Measurements from ENCODE around the gene SMIM28.

Gene SMIM28

DNA sequence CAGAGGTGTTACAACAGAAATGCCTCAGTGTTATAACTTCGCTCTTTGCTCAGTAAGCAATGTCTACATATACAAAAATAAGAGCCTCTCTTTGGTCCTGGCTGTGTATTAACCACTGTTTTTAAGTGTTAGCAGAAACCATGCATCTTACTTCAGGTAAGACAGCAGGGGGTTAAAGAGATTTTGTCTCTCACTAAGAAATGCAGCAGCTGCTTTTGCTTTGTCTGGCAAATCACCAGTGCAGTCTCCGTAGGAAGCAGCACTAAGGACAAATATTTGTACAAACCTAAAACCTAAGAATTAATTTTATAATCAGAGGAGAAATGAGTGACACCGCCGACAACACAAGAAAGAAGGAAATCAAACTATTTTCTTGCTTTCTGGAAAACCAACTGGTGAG, 758 bp downstream of the SMIM28 start:
- no peaks in the 10 kb centered on the region for H3K36me3 ChIP-seq (ENCODE audit: control insufficient read depth, insufficient read depth, low read length)
- H3K4me3 ChIP-seq (ENCODE audit: low read length): no peak overlapping the region
- no peaks in the 10 kb centered on the region for H3K4me1 ChIP-seq (ENCODE audit: control insufficient read depth, insufficient read depth, low read length)
- no peak overlapping the region for H3K27ac ChIP-seq (ENCODE audit: low read depth, low read length)
- no peak overlapping the region for H3K9ac ChIP-seq (ENCODE audit: low read length)
- H3K27me3 ChIP-seq (ENCODE audit: control insufficient read depth, insufficient read depth, low read length): no peaks in the 10 kb centered on the region

- Histone ChIP-seq H3K36me3 (ENCODE audit: control insufficient read depth, insufficient read depth, low read length) (no peaks in the 10 kb centered on the region), H3K27me3 (ENCODE audit: control insufficient read depth, insufficient read depth, low read length) (no peaks in the 10 kb centered on the region), H3K27ac (ENCODE audit: low read depth, low read length) (no peak overlapping the region), H3K9ac (ENCODE audit: low read length) (no peak overlapping the region), H3K4me1 (ENCODE audit: control insufficient read depth, insufficient read depth, low read length) (no peaks in the 10 kb centered on the region), H3K4me3 (ENCODE audit: low read length) (no peak overlapping the region)
Observed at GRCh38 chr6:138382498-138383265, 5.0 kb downstream of the SMIM28 start.

- Histone ChIP-seq H3K27me3 (ENCODE audit: control insufficient read depth, insufficient read depth, low read length) (no peaks in the 10 kb centered on the region), H3K4me3 (ENCODE audit: low read length) (no peak overlapping the region), H3K36me3 (ENCODE audit: control insufficient read depth, insufficient read depth, low read length) (no peaks in the 10 kb centered on the region), H3K9ac (ENCODE audit: low read length) (no peak overlapping the region), H3K4me1 (ENCODE audit: control insufficient read depth, insufficient read depth, low read length) (no peaks in the 10 kb centered on the region), H3K27ac (ENCODE audit: low read depth, low read length) (no peak overlapping the region)
Observed at GRCh38 chr6:138383776-138384175, 6.1 kb downstream of the SMIM28 start.

DNA sequence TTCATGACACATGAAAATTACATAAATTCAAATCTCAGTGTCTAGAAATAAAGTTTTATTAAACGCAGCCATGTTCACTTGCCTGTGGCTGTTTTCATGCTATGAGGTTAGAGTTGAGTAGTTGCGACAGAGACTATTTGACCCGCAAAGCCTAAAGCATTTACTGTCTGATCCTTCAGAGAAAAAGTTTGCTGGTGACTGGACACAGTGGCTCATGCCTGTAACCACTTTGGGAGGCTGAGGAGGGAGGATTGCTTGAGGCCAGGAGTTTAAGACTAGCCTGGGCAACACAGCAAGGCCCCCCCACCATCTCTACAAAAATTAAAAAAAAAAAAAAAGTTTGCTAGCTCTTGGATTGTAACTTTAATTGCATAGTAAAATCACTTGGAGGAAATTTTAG, 9.2 kb downstream of the SMIM28 start:
- no peaks in the 10 kb centered on the region for H3K36me3 ChIP-seq (ENCODE audit: control insufficient read depth, insufficient read depth, low read length)
- no peak overlapping the region for H3K4me3 ChIP-seq (ENCODE audit: low read length)
- no peaks in the 10 kb centered on the region for H3K27me3 ChIP-seq (ENCODE audit: control insufficient read depth, insufficient read depth, low read length)
- H3K4me1 ChIP-seq (ENCODE audit: control insufficient read depth, insufficient read depth, low read length): no peaks in the 10 kb centered on the region
- no peak overlapping the region for H3K27ac ChIP-seq (ENCODE audit: low read depth, low read length)
- H3K9ac ChIP-seq (ENCODE audit: low read length): no peak overlapping the region

DNA sequence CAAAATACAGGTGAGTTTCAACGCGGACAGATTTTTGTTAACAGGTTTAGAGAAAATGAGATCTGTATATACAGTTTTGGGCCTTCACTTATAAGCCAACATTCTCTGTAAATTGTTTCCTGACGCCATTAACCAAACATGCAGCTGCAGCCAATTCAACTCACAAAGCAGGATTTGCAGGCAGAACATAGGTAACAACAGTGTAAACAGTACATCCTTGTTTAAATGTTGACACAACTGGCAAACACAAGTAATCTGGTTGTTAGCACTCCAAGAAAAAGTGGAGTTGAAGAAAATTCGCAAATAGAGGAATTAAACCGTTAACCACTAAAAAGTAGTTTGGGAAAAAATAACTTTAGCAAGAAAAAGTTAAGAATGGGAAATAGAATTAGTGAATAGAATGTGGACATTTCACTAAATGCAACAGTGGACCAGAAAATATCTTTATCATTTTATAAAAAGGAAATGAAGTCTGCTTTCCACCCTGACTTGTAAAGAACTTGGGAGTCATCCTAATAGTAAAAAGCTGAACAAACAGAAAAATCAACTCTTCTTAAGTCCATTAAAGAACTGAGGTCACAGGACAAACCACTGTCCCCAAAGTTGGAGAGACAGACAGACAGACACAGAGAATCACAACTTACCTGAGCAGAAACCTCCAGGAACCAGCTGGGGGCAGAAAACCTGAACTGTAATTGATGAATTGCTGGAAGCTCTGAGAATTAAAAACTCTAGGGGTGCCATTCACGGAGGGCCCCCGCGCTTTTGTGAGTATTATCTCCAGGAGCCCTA, 10.1 kb downstream of the SMIM28 start:
- H3K4me3 ChIP-seq (ENCODE audit: low read length): no peak overlapping the region
- H3K9ac ChIP-seq (ENCODE audit: low read length): no peak overlapping the region
- no peak overlapping the region for H3K27ac ChIP-seq (ENCODE audit: low read depth, low read length)
- H3K36me3 ChIP-seq (ENCODE audit: control insufficient read depth, insufficient read depth, low read length): no peaks in the 10 kb centered on the region
- no peaks in the 10 kb centered on the region for H3K27me3 ChIP-seq (ENCODE audit: control insufficient read depth, insufficient read depth, low read length)
- H3K4me1 ChIP-seq (ENCODE audit: control insufficient read depth, insufficient read depth, low read length): no peaks in the 10 kb centered on the region

DNA sequence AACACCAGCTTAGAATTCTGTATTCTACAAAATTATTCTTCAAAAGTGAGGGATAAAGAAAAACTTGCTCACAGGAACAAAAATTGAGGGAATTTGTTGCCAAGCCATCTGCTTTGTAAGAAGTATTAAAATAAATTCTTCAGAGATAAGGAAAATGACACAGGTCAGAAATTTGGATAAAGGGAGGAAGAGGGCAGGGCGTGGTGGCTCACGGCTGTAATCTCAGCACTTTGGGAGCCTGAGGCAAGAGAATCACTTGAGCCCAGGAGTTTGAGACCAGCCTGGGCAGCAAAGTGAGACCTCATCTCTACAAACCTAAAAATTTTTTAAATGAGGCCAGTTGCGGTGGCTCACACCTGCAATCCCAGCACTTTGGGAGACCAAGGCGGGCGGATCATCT, 11.8 kb downstream of the SMIM28 start:
- Histone ChIP-seq H3K4me1 (ENCODE audit: control insufficient read depth, insufficient read depth, low read length) (no peaks in the 10 kb centered on the region), H3K27me3 (ENCODE audit: control insufficient read depth, insufficient read depth, low read length) (no peaks in the 10 kb centered on the region), H3K27ac (ENCODE audit: low read depth, low read length) (no peak overlapping the region), H3K4me3 (ENCODE audit: low read length) (no peak overlapping the region), H3K9ac (ENCODE audit: low read length) (no peak overlapping the region), H3K36me3 (ENCODE audit: control insufficient read depth, insufficient read depth, low read length) (no peaks in the 10 kb centered on the region)

- Histone ChIP-seq H3K27ac (ENCODE audit: low read depth, low read length) (no peak overlapping the region), H3K4me3 (ENCODE audit: low read length) (no peak overlapping the region), H3K36me3 (ENCODE audit: control insufficient read depth, insufficient read depth, low read length) (no peaks in the 10 kb centered on the region), H3K4me1 (ENCODE audit: control insufficient read depth, insufficient read depth, low read length) (no peaks in the 10 kb centered on the region), H3K27me3 (ENCODE audit: control insufficient read depth, insufficient read depth, low read length) (no peaks in the 10 kb centered on the region), H3K9ac (ENCODE audit: low read length) (no peak overlapping the region)
Observed at GRCh38 chr6:138393871-138394783, 16.4 kb downstream of the SMIM28 start.

DNA sequence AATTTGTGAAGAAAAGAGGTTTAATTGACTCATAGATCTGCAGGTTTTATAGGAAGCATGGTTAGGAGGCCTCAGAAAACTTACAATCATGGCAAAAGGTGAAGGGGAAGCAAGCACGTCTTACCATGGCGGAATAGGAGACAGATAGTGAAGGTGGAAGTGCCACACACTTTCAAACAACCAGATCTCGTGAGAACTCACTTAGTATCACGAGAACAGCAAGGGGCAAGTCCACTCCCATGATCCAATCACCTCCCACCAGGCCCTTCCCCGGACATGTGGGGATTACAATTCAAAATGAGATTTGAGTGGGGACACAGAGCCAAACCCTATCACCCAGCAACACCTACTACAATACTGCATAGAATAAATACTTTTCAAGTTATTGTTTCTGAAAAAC, 19.0 kb downstream of the SMIM28 start:
- H3K4me3 ChIP-seq (ENCODE audit: low read length): no peak overlapping the region
- no peaks in the 10 kb centered on the region for H3K4me1 ChIP-seq (ENCODE audit: control insufficient read depth, insufficient read depth, low read length)
- no peak overlapping the region for H3K27ac ChIP-seq (ENCODE audit: low read depth, low read length)
- no peaks in the 10 kb centered on the region for H3K36me3 ChIP-seq (ENCODE audit: control insufficient read depth, insufficient read depth, low read length)
- H3K9ac ChIP-seq (ENCODE audit: low read length): no peak overlapping the region
- no peaks in the 10 kb centered on the region for H3K27me3 ChIP-seq (ENCODE audit: control insufficient read depth, insufficient read depth, low read length)

- H3K27me3 ChIP-seq (ENCODE audit: control insufficient read depth, insufficient read depth, low read length): no peaks in the 10 kb centered on the region
- H3K4me1 ChIP-seq (ENCODE audit: control insufficient read depth, insufficient read depth, low read length): no peaks in the 10 kb centered on the region
- H3K4me3 ChIP-seq (ENCODE audit: low read length): no peak overlapping the region
- no peaks in the 10 kb centered on the region for H3K36me3 ChIP-seq (ENCODE audit: control insufficient read depth, insufficient read depth, low read length)
- H3K9ac ChIP-seq (ENCODE audit: low read length): no peak overlapping the region
- H3K27ac ChIP-seq (ENCODE audit: low read depth, low read length): no peak overlapping the region
Observed at GRCh38 chr6:138397128-138398122, 19.7 kb downstream of the SMIM28 start.

DNA sequence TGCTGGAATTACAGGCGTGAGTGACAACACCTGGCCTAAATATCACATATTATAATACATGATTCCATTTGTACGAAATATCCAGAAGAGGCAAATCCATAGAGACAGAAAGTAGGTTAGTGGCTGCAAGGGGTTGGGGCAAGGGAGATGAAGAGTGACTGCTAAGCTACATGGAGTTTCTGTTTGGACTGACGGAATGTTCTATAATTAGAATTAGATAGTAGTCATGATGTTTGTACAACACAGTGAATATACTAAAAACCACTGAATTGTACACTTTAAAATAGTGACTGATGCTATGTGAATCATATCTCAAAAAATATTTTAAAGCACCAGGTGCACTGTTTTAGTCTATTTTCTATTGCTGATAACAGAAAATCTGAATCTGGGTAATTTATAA, 22.6 kb downstream of the SMIM28 start:
- Histone ChIP-seq H3K9ac (ENCODE audit: low read length) (no peak overlapping the region), H3K4me3 (ENCODE audit: low read length) (no peak overlapping the region), H3K4me1 (ENCODE audit: control insufficient read depth, insufficient read depth, low read length) (no peaks in the 10 kb centered on the region), H3K36me3 (ENCODE audit: control insufficient read depth, insufficient read depth, low read length) (no peaks in the 10 kb centered on the region), H3K27me3 (ENCODE audit: control insufficient read depth, insufficient read depth, low read length) (no peaks in the 10 kb centered on the region), H3K27ac (ENCODE audit: low read depth, low read length) (no peak overlapping the region)

- H3K4me1 ChIP-seq (ENCODE audit: control insufficient read depth, insufficient read depth, low read length): no peaks in the 10 kb centered on the region
- no peaks in the 10 kb centered on the region for H3K27me3 ChIP-seq (ENCODE audit: control insufficient read depth, insufficient read depth, low read length)
- H3K36me3 ChIP-seq (ENCODE audit: control insufficient read depth, insufficient read depth, low read length): no peaks in the 10 kb centered on the region
- H3K9ac ChIP-seq (ENCODE audit: low read length): no peak overlapping the region
- no peak overlapping the region for H3K27ac ChIP-seq (ENCODE audit: low read depth, low read length)
- H3K4me3 ChIP-seq (ENCODE audit: low read length): no peak overlapping the region
Observed at GRCh38 chr6:138401960-138402837, 24.5 kb downstream of the SMIM28 start.
